GM12875 (cell line): ENCODE data around the gene PEAK1.

Source experiments
- H3K4me3 ChIP-seq: one replicate; pipeline ENCODE4 v1.5.1; 2011; ENCODE audit warnings: low read depth, low read length, control low read depth
- CTCF ChIP-seq: IDR thresholded peaks from 2 replicates; pipeline ENCODE4 v1.5.1; 2011; ENCODE audit warnings: low read depth, mild to moderate bottlenecking, control low read depth, inconsistent platforms, low read length, moderate library complexity, borderline replicate concordance; ENCODE audit not compliant: insufficient read depth

PEAK1 gene

GRCh38 chr15:77309392-77309791, 110.5 kb downstream of the PEAK1 start:
- no peak for TF ChIP-seq CTCF
- H3K4me3 ChIP-seq: no peak overlapping the region

- no peak overlapping the region for H3K4me3 ChIP-seq
- no peak for TF ChIP-seq CTCF
Measured at GRCh38 chr15:77305953-77306352, 114.0 kb downstream of the PEAK1 start.

DNA sequence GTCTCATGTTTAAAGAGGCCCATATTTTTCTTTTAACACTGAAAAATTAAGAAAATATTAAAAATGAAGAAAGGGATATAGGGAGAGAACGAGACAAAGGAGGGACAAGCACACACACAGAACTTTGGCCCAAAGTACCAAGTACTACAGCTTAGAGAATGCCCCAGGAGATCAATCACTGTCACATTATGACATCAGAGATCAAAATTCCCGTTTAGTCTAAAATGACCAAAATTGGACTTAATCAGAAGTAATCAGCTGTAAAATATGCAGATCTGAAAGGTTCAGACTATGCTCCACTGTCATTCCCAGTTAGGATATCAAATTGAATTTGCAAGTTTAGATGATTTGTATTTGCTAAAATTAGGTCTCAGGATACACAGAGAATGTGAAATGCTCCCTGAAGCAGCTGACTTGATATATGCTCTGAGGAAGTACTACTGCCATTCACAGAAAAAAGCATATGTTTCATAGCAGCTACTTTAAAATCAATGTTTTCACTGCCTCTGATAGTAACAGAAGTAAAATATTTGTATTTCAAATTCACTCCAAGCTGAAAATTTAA, 123.0 kb downstream of the PEAK1 start:
- TF ChIP-seq CTCF: no peak
- H3K4me3 ChIP-seq: no peak overlapping the region

DNA sequence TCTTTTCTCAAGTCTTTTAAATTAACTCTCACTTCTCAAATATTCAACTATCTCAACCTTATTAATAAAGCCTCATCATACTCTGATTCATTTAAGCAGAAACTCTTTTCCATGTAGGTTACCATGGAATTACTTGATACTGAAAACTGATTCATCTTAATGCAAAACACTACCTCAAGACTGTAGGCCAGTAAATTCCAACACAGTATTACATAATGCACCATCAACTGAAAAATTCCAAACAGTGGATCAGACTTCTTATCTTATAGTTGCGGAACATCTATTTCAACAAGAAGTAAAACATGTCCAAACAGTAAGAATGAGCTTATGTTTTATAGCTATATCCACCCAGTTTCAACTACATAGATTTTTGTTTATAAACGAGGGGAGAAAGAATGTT, 124.5 kb downstream of the PEAK1 start:
- TF ChIP-seq CTCF: no peak
- H3K4me3 ChIP-seq: no peak overlapping the region

- no peak overlapping the region for H3K4me3 ChIP-seq
- no peak for TF ChIP-seq CTCF
Measured at GRCh38 chr15:77292969-77293558, 126.8 kb downstream of the PEAK1 start.

- no peak overlapping the region for H3K4me3 ChIP-seq
Measured at GRCh38 chr15:77291107-77291506, 128.8 kb downstream of the PEAK1 start.

More at GRCh38 chr15:77291107-77291506, 128.8 kb downstream of the PEAK1 start:
- TF ChIP-seq CTCF: no peak
